Measurements from ENCODE around the gene JAKMIP3.
A peak's percentile ranks its signal among the peaks of the same experiment; 100 is the strongest.

The JAKMIP3 gene

GRCh38 chr10:132065491-132066105 is at the start of gene JAKMIP3:
JAKMIP3 (plus strand) TSS chr10:132065946; CDS start chr10:132104809, 38,863 bp downstream.
- no peak for DNase-seq

GRCh38 chr10:132016514-132016913 is 49.2 kb upstream of the JAKMIP3 start:
- DNase-seq, result no peak

- no peak for DNase-seq
These were observed 47.3 kb upstream of the JAKMIP3 start for GRCh38 chr10:132018446-132018845.

DNA sequence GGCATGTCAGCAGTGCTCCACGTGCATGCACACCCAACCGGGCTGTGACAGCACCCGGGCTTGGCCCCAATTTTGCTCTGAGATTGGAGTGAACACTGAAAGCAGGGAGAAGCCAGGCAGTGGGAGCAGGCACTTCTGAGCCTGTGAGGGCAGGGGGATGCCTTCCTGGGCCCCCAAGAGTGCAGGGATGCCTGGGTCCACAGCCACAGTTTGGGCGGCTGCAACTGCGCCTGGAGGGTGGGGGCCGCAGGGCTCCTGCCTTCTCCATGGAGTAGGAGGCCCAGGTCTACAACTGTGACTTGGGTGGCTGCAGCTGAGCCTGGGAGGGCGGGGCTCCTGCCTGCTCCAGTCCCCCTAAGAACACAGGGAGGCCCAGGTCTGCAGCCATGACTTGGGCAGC is 46.4 kb upstream of the JAKMIP3 start:
- no peak for DNase-seq

GRCh38 chr10:132020456-132020855 is 45.3 kb upstream of the JAKMIP3 start:
- DNase-seq, result no peak

DNA sequence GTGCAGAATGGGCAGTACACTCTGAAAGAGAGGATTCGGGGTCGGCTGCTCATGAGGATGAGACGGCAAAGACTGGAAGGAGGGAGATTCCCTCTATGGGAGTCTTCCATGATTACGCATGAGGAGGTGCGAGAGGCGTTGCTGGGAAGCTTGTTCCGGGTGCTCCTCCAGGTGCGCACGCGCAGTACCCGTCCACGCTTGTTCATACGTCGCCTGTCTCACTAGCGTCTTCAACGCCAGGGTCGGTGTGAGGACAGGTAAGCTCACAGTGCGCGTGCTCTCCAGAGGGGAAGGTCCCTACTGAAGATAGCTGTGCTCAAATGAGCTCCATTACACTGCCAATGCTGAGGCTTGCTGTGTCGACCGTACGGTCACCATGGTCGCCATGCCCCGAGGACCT is 44.7 kb upstream of the JAKMIP3 start:
- DNase-seq, result no peak

DNA sequence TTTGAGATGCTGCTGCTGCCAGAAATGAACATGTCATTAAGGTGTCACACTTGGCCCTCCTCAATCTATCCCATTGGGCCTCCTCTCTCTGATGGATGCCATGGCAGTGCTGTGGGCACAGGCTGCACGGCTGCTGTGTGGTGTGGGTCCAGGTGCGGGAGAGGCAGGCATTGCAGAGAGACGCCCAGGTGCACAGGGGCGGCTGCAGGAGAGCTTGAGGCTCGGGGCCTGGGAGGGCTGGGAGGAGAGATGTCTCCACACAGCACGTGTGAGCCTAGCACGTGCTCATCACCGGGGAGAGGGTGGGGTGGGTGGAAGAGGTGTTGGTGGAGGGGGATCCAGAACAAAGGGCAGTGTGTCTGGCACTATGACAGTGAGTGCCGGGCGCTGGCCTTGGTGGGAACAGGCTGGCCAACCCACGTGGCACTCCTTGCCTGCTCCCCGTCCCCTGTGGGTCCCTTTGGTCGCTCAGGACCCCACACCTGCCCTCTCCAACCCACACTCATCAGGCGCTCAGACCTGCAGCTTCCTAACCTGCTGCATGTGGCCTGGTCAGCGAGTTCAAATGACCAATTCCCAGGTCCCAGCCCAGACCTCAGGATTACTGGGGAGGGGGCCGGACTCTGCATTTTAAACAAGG is 44.1 kb upstream of the JAKMIP3 start:
- no peak for DNase-seq

DNA sequence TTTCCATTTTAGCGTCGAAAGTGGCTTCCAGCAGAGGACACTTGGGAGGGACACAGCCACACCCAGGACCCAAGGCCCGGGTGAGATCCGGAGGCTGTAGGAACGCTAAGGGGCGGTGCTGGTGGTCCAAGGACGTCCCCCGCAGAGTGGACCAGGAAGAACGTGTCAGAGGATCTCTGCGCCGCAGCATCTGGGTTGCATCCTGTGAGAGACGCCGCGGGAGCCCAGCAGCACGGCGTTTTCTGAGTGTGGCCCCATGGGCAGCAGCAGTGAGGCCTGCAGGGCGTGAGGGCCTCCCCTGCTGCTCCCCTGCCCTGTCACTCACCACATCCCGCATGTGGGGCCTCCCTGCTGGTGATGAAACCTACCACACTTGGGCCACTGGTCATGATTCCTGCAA is 43.5 kb upstream of the JAKMIP3 start:
- no peak for DNase-seq

DNA sequence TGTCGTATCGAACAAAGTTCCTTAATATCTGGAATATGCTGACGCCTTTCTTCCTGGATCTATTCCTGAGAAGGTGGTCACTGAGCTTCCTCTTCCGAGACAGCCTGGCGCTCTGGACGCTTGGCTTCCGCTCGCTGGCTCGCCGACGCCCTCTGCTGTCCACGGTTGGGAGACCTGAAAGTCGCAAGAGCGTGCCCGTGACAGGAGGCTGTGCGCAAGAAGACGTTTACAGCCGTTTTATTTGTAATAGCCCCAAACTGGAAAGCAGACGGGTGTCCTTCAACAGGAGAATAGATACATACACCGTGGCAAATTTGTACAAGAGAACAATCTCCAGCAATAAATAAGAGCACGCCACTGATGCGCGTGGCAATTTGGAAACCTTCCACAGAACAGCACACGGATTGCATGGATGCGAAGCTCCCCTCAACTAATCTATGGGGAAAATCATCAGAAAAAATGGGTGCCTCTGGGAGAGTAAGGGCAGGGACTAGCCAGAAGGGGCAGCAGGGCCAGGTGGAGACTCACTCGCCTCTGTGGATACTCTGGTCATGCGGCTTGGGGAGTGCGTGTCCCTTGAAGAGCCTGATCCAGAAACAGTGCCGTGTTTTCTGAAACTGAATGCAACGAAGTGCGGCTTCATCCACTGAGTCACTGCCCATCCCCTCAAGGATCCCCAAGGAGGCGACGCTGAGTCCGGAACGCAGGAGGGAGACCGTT is 42.5 kb upstream of the JAKMIP3 start:
- peak; percentile 78 for DNase-seq

- no peak for DNase-seq
These were observed 38.2 kb upstream of the JAKMIP3 start for GRCh38 chr10:132027423-132027983.

- DNase-seq, result no peak
These were observed 37.0 kb upstream of the JAKMIP3 start for GRCh38 chr10:132028706-132029105.

DNA sequence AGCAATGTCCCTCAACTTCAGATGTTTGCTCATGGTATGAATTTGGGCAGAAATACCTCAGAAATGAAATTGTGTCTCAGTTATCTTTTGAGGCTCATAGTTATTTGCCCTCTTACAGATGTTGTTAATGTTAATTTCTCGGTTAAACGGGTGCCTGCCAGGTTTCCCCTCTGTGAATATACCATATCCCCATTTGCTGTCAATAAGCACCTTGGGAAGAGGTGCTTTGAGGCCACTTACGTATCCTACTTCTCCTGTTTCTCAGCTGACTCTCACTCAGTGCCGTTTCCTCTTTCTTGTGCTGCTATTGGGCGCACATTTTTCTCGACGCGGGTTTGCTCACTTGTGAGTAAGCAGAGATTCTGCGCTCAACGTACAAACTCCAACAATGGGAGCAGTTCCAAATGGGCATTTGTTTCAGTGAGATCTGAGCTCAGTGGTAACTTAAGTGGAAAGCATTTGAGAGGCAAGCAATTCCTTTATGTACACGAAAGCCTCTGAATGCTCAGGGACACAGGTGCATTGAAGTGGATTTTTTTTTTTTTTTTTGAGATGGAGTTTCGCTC is 34.8 kb upstream of the JAKMIP3 start:
- DNase-seq, result no peak

DNA sequence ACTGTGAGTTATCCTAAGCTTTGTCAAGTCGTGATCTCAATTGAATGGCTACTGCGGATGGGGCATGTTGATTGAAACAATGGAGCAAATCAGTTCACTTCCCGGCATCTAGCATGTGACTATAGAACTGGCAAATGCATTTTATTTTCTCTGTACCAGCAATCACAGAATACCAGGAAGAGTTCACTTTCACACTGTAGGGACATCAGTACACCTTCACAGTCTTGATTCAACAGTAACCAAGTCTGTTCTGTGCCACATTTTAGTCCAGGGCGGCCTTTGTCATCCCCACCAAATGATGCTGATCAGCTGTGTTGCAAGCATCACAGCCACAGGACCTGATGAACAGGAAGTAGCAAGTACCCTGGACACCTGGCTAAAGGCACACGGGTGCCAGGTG is 32.1 kb upstream of the JAKMIP3 start:
- no peak for DNase-seq

DNA sequence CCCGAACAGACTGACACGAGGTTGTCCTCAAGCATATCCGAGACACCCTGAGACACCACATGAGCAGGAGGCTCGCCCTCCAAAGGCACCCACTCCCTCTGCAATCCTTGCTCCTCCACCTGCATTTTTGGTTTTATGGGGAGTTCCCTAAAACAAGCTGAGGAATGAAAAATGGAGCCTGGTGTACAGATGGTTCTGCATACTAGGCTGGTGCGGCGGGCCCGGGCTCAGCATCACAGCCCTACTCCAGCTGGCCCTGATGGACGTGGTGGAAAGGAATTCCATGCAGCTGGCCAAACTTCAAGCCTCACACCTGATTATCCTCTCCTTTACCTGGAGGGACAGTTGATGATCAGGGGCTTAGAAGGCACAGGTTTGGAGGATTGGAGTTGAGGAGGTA is 30.3 kb upstream of the JAKMIP3 start:
- DNase-seq, result no peak

DNA sequence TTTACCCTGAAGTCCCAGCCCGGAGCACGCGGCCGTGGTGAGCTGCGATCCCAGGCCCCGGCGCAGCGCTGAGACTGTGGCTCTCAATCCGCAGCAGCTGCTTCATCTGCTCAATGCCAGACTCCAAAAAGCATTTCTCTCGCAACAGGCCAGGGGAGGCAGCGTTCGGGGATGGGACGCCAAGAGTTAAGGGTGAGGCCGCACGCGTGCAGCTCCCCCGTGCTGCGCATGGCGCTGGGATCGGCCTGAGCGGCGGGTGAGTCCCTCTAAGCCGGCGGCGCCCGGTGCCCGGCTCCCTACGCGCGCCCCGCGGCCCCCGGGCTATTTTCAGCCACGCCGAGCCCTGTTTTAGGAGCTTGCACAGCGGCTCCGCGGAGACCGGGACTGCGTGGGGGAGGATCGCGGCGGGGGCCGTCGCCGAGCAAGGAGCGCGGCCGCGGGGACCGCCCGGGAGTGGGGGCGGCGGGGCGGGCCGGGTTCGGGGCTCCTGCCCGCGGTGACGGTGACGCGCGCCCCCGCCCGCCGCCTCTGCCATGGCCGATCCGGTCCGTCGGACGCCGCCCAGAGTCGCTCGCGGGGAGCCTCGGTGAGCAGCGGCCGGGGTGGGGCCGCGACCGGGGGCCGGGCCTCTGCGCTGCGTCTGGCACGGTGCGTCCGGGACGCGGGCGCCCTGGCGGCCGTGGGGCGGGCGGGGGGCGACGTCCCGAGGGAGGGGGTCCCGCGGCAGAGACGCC is 29.4 kb upstream of the JAKMIP3 start:
- DNase-seq, result no peak

- no peak for DNase-seq
These were observed 28.7 kb upstream of the JAKMIP3 start for GRCh38 chr10:132036887-132037675.

GRCh38 chr10:132037676-132037975 is 28.1 kb upstream of the JAKMIP3 start:
- DNase-seq, result no peak

DNA sequence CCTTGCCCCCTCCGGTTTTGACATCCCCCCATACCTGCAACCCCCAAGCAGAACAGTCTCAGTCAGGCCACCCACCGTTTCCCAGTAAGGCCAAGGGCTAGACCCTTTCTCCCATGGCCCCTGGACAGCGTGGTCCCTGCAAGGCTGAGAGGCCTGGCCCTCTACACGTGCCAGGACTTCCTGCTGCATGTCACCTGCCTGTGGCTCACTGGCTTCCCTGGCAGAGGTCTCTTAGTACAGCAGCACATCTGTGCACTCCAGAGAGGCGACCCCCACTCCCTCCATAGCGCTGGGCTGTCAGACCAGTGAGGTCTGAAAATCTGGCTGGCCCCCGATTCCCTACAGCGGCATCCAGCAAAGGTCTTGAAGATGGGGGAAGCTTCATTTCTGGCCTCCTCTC is 26.4 kb upstream of the JAKMIP3 start:
- DNase-seq, result no peak

DNA sequence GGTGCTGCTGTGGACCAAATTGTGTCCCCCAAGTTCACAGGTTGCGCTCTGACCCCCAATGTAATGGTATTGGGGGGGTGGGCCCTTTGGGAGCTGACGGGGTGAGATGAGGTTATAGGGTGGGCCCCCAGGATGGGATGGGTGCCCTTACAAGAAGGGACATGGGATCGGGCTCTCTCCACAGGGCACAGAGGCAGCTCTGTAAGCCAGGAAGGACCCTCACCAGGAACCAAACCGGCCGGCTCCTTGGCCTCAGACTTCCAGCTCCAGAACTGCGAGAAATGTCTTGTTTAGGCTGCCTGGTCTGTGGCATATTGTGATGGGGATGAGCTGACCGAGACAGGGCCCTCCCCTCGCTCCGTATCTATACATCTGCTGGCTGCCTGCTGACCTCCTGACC is 25.7 kb upstream of the JAKMIP3 start:
- DNase-seq, result no peak

GRCh38 chr10:132041340-132041739 is 24.4 kb upstream of the JAKMIP3 start:
- no peak for DNase-seq

- DNase-seq, result no peak
These were observed 21.7 kb upstream of the JAKMIP3 start for GRCh38 chr10:132043861-132044695.
